HepG2 (cell line): ENCODE measurements around the gene DDX59. TPM values are rescaled to one million over a fixed set of nuclear protein-coding genes. Genes with fewer than 3 reads are reported as not detected.

Experiments used
- CEBPB ChIP-seq: IDR thresholded peaks from 2 replicates; pipeline ENCODE4 v1.6.1; 2011; ENCODE audit warnings: low read depth, low read length, improper control_type of control experiment, borderline replicate concordance
- CENPX ChIP-seq: sonication (generic); formaldehyde crosslinking; IDR thresholded peaks from 2 replicates; pipeline ENCODE4 v1.9.0; 2021; ENCODE audit warnings: mild to moderate bottlenecking, missing genetic modification reagents, moderate library complexity
- CSRNP2 ChIP-seq: sonication (generic); formaldehyde crosslinking; conservative IDR thresholded peaks from 2 replicates; pipeline ENCODE4 v1.8.0; 2022; ENCODE audit warnings: low read depth, missing genetic modification reagents
- GPBP1L1 ChIP-seq: sonication (generic); formaldehyde crosslinking; IDR thresholded peaks from 2 replicates; pipeline ENCODE4 v1.5.0; 2020; ENCODE audit warnings: mild to moderate bottlenecking, missing genetic modification reagents
- MAF1 ChIP-seq: sonication (generic); formaldehyde crosslinking; IDR thresholded peaks from 2 replicates; pipeline ENCODE4 v1.5.0; 2020; ENCODE audit warnings: missing genetic modification reagents, borderline replicate concordance
- MAZ ChIP-seq, 2 experiments: sonication (generic) in 1 of 2; formaldehyde crosslinking in 1 of 2; IDR thresholded peaks; 2 replicates each; pipeline versions ENCODE4 v1.5.0 to v1.6.1; 2012 to 2020; ENCODE audit warnings: low read depth in 2 of 2, mild to moderate bottlenecking in 2 of 2, borderline replicate concordance in 1 of 2, improper control_type of control experiment in 1 of 2, low read length in 1 of 2, missing genetic modification reagents in 1 of 2, moderate library complexity in 1 of 2
- NRL ChIP-seq: sonication (generic); formaldehyde crosslinking; IDR thresholded peaks from 2 replicates; pipeline ENCODE4 v1.5.0; 2020; ENCODE audit warnings: missing genetic modification reagents, mild to moderate bottlenecking, moderate library complexity, borderline replicate concordance
- SIN3B ChIP-seq: fragments of 150-350 bp; IDR thresholded peaks from 2 replicates; pipeline ENCODE4 v1.6.1; 2014; ENCODE audit warnings: low read length
- SNAPC5 ChIP-seq: sonication (generic); formaldehyde crosslinking; IDR thresholded peaks from 2 replicates; pipeline ENCODE4 v1.8.1; 2023; ENCODE audit warnings: mild to moderate bottlenecking, missing genetic modification reagents, borderline replicate concordance
- SOX6 ChIP-seq, 2 experiments: fragments of 450-650 bp in 1 of 2; sonication (generic) in 1 of 2; formaldehyde crosslinking in 1 of 2; IDR thresholded peaks; 2 replicates each; pipeline versions ENCODE4 v1.4.0 to v1.6.1; 2017 to 2020; ENCODE audit warnings: antibody characterized with exemption in 1 of 2, mild to moderate bottlenecking in 1 of 2, missing genetic modification reagents in 1 of 2
- SYNCRIP ChIP-seq: fragments of 200-400 bp; formaldehyde crosslinking; IDR thresholded peaks from 2 replicates; pipeline ENCODE4 v1.6.1; 2018; ENCODE audit warnings: mild to moderate bottlenecking, low read depth, low read length; ENCODE audit not compliant: insufficient read depth
- U2AF1 ChIP-seq: fragments of 200-400 bp; formaldehyde crosslinking; optimal IDR thresholded peaks from 2 replicates; pipeline ENCODE3; 2017; ENCODE audit warnings: mild to moderate bottlenecking, low read depth, low read length
- ZBTB43 ChIP-seq: sonication (generic); formaldehyde crosslinking; conservative IDR thresholded peaks from 2 replicates; pipeline ENCODE4 v1.4.0; 2020; ENCODE audit warnings: missing genetic modification reagents
- ZFP90 ChIP-seq: sonication (generic); formaldehyde crosslinking; IDR thresholded peaks from 2 replicates; pipeline ENCODE4 v1.8.0; 2022; ENCODE audit warnings: missing genetic modification reagents, mild to moderate bottlenecking, inconsistent platforms, borderline replicate concordance
- ZNF180 ChIP-seq: sonication (generic); formaldehyde crosslinking; IDR thresholded peaks from 2 replicates; pipeline ENCODE4 v1.4.0; 2020; ENCODE audit warnings: low read depth, missing genetic modification reagents, borderline replicate concordance
- ZNF350 ChIP-seq: sonication (generic); formaldehyde crosslinking; IDR thresholded peaks from 2 replicates; pipeline ENCODE4 v1.4.0; 2020; ENCODE audit warnings: mild to moderate bottlenecking, low read depth, missing genetic modification reagents, borderline replicate concordance
- ZNF577 ChIP-seq: sonication (generic); formaldehyde crosslinking; IDR thresholded peaks from 2 replicates; pipeline ENCODE4 v1.4.0; 2020; ENCODE audit warnings: mild to moderate bottlenecking, low read depth, missing genetic modification reagents, borderline replicate concordance
- ZNF644 ChIP-seq: IDR thresholded peaks from 2 replicates; pipeline ENCODE4 v1.6.1; 2016; ENCODE audit warnings: low read depth
- ZNF724P ChIP-seq: sonication (generic); formaldehyde crosslinking; IDR thresholded peaks from 2 replicates; pipeline ENCODE4 v1.8.0; 2022; ENCODE audit warnings: missing genetic modification reagents, borderline replicate concordance
- ZNF777 ChIP-seq: sonication (generic); formaldehyde crosslinking; IDR thresholded peaks from 2 replicates; pipeline ENCODE4 v1.4.0; 2020; ENCODE audit warnings: missing genetic modification reagents
- ZSCAN30 ChIP-seq: sonication (generic); formaldehyde crosslinking; IDR thresholded peaks from 2 replicates; pipeline ENCODE4 v1.5.0; 2020; ENCODE audit warnings: mild to moderate bottlenecking, missing genetic modification reagents
- polyA plus RNA-seq, 8 experiments: library from polyadenylated mRNA; depleted of rRNA in 3 of 8; stranded (reverse) in 7 of 8; unstranded in 1 of 8; fragments of >200 nt; fragmentation: Illumina TruSeq in 4 of 8; extraction: Trizol in 4 of 8; gene quantifications; 2 replicates each; pipeline versions ENCODE4 v1.2.1 to v1.2.3, GENCODE V29; 2011 to 2016; ENCODE audit warnings: low read depth in 4 of 8, missing spikeins in 1 of 8, mixed read lengths in 1 of 8; ENCODE audit not compliant: insufficient read depth in 1 of 8
- total RNA-seq, 5 experiments: library from RNA; depleted of rRNA; stranded (reverse); fragments of >200 nt; fragmentation: Illumina TruSeq; extraction: Trizol; gene quantifications; 2 replicates each; pipeline ENCODE4 v1.2.3, GENCODE V29; 2016; ENCODE audit warnings: low read depth in 1 of 5
- TF ChIP-seq, protein P1 (sequence below): sonication (generic); formaldehyde crosslinking; IDR thresholded peaks from 2 replicates; pipeline ENCODE4 v1.4.0; 2020; ENCODE audit warnings: low read depth, mild to moderate bottlenecking, missing genetic modification reagents

The DDX59 gene
- total and polyA plus RNA-seq, 2 of the 13 experiments (the other 11 are each of a cell fraction or from before 2014, with no cell fraction given), result 12.1 to 14.8 TPM

DNA sequence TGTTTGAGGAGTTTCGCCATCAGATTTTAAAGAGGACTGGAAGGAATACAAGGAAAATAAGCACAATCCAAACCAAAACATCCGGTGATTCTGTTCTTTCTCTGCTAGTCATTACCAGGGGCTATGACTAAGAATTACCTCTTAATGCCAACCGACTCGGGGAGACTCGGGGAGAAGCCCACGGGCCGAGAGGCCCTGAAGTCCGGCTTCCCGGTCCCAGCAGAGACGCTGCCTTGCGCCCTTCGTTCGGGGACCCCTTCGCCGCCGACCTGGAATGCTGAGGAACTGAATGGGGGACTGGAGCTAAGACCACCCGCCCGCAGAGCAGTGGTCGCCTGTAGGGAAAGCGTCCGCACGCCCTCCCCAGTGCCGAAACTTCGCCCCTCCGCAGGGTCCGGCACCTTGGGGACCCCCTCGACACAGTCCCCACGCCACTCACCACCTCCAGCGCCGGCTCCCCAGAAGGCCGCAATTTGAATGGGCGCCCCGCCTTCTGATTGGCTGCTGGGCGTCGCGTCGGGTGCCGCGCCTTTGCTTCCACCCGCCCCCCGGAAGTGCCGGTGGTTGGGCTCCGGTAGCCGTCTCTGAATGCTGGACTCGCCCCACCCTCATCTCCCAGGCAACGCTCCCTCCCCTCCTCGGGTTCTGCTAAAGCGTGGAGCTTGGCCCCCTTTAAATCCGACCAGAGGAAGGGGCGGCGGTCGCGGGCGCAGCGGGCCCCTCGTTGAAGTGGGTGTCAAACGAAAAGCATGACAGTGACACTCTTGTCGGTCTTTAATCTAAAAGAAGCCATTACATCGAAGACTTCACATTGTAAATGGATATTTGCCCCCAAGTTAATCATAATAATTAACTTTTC is 49.2 kb downstream of the DDX59 start, which contains the start of gene KIF14 (continued):
- no peak for TF ChIP-seq CSRNP2 (CRISPR knock-in tag)
- no peak for TF ChIP-seq ZBTB43
- peak; percentile 67; the same call in 1 of the 2 replicates for TF ChIP-seq ZNF724P (CRISPR knock-in tag)
- TF ChIP-seq MAF1, result no peak
- TF ChIP-seq ZSCAN30, result no peak
- no peak for TF ChIP-seq CENPX (CRISPR knock-in tag)
- TF ChIP-seq CEBPB, result no peak
- TF ChIP-seq MAZ (IDR thresholded peaks at IDR 0.05; ENCODE audit: borderline replicate concordance, low read depth, low read length), result peak; percentile 94; the same call in 1 of the 2 replicates
- TF ChIP-seq MAZ (CRISPR knock-in tag; IDR thresholded peaks at IDR 0.05; ENCODE audit: low read depth), result peak; percentile 69
- no peak; the same call in 1 of the 2 replicates for TF ChIP-seq ZNF350 (CRISPR knock-in tag)
- no peak for TF ChIP-seq GPBP1L1 (CRISPR knock-in tag)
- TF ChIP-seq, protein P1, sequence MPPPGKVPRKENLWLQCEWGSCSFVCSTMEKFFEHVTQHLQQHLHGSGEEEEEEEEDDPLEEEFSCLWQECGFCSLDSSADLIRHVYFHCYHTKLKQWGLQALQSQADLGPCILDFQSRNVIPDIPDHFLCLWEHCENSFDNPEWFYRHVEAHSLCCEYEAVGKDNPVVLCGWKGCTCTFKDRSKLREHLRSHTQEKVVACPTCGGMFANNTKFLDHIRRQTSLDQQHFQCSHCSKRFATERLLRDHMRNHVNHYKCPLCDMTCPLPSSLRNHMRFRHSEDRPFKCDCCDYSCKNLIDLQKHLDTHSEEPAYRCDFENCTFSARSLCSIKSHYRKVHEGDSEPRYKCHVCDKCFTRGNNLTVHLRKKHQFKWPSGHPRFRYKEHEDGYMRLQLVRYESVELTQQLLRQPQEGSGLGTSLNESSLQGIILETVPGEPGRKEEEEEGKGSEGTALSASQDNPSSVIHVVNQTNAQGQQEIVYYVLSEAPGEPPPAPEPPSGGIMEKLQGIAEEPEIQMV (CRISPR knock-in tag), result no peak; the same call in 1 of the 2 replicates
- TF ChIP-seq SOX6 (IDR thresholded peaks at IDR 0.05), result no peak
- TF ChIP-seq SOX6 (CRISPR knock-in tag; IDR thresholded peaks at IDR 0.05), result 0 out of 2 replicates have a peak, but pooled peaks have one; percentile 29
- TF ChIP-seq ZNF180, result no peak
- TF ChIP-seq SYNCRIP, result no peak
- TF ChIP-seq SNAPC5 (CRISPR knock-in tag), result no peak
- TF ChIP-seq ZNF644, result no peak
- no peak for TF ChIP-seq ZNF577 (CRISPR knock-in tag)
- peak; percentile 28; the same call in 1 of the 2 replicates for TF ChIP-seq ZFP90
- peak; percentile 76; the same call in 1 of the 2 replicates for TF ChIP-seq NRL (CRISPR knock-in tag)
- TF ChIP-seq SIN3B, result peak; percentile 90
- TF ChIP-seq U2AF1, result peak; percentile 70
- peak; percentile 20; the same call in 1 of the 2 replicates for TF ChIP-seq ZNF777 (CRISPR knock-in tag)
